AG04450 (cell line): ENCODE results near the gene ZP4. TPM values are rescaled to one million over a fixed set of nuclear protein-coding genes. Genes with fewer than 3 reads are reported as not detected.

ENCODE experiments used
- CTCF ChIA-PET: fragments of 300-600, 350-600 bp; formaldehyde crosslinking; extraction: SDS; loops from one replicate; lab custom pipeline; 2022; ENCODE audit warnings: antibody characterized with exemption, inconsistent platforms; lab: Charles Lee
- POLR2A ChIA-PET: fragments of 350-600 bp; formaldehyde crosslinking; extraction: SDS; loops from one replicate; lab custom pipeline; 2021; ENCODE audit warnings: antibody characterized with exemption, inconsistent platforms; lab: Yijun Ruan, JAX
- DNase-seq: peaks from one replicate; pipeline ENCODE4 v3.0.0-alpha.2; 2011; ENCODE audit warnings: low read depth, low spot score
- H3K27ac ChIP-seq: one replicate; pipeline ENCODE4 v1.5.1; 2012; ENCODE audit warnings: low read depth, low read length, control low read depth
- H3K27me3 ChIP-seq: one replicate; pipeline ENCODE4 v1.6.0; 2012; ENCODE audit warnings: low read length; ENCODE audit not compliant: control insufficient read depth, insufficient read depth
- H3K4me3 ChIP-seq: 2 replicates; pipeline ENCODE4 v1.5.1; 2011; ENCODE audit warnings: mild to moderate bottlenecking, low read depth, low read length, control low read depth
- H3K9me3 ChIP-seq: 2 replicates; pipeline ENCODE4 v1.5.1; 2012; ENCODE audit warnings: low read length; ENCODE audit not compliant: control insufficient read depth, insufficient read depth
- CTCF ChIP-seq: IDR thresholded peaks from 2 replicates; pipeline ENCODE4 v1.5.1; 2011; ENCODE audit warnings: low read depth, low read length, control low read depth, inconsistent platforms
- polyA plus RNA-seq: library from polyadenylated mRNA; depleted of rRNA; stranded (reverse); fragments of >200 nt; gene quantifications from 2 replicates; pipeline ENCODE4 v1.2.3, GENCODE V29; 2011

The ZP4 gene
- polyA plus RNA-seq, 1 experiment, result not detected

- Histone ChIP-seq H3K27ac (no peak overlapping the region), H3K4me3 (no peak overlapping the region), H3K9me3 (peaks cover 12% of the 10 kb centered on the region), H3K27me3 (no peaks in the 10 kb centered on the region)
- no peak for DNase-seq
- ChIA-PET POLR2A (no interaction called here), CTCF (interaction anchor here (0.9 to 2.6 kb wide), 3 partner anchors 9 to 75 kb away, joined by 3 to 10 read pairs (median 5); no protein-coding TSS in a partner anchor)
- no peak for TF ChIP-seq CTCF
Observed at GRCh38 chr1:237863234-237863633, 27.5 kb downstream of the ZP4 start.

- DNase-seq, result no peak
- Histone ChIP-seq H3K27me3 (no peaks in the 10 kb centered on the region), H3K4me3 (no peak overlapping the region), H3K27ac (no peak overlapping the region), H3K9me3 (peaks cover 12% of the 10 kb centered on the region)
- CTCF ChIA-PET, result no interaction called here
- TF ChIP-seq CTCF, result no peak
- POLR2A ChIA-PET, result no interaction called here
Observed at GRCh38 chr1:237861944-237862343, 28.8 kb downstream of the ZP4 start.

GRCh38 chr1:237858992-237859391, 31.7 kb downstream of the ZP4 start:
- H3K4me3 ChIP-seq, result no peak overlapping the region
- POLR2A ChIA-PET, result no interaction called here
- CTCF ChIA-PET, result no interaction called here

DNA sequence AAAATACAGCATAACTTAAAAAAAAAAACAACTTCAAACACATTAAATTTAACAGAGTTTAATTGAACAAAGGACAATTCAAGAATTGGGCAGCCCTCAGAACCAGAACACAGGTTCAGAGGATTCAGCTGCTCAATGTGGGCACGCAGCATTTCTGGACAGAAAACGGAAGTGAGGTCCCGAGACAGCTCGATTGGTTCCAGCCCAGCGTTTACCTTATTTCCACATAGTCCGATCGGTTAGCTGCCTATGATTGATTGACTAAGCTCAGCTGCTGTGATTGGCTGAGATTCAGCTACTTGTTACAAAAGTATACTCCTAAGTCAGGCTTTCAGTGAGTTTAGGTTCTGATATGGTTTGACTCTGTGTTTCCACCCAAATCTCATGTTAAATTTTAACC, 33.3 kb downstream of the ZP4 start:
- DNase-seq, result no peak
- TF ChIP-seq CTCF, result no peak
- peaks cover 8% of the 10 kb centered on the region for H3K9me3 ChIP-seq
- no peak overlapping the region for H3K4me3 ChIP-seq
- H3K27me3 ChIP-seq, result no peaks in the 10 kb centered on the region
- H3K27ac ChIP-seq, result no peak overlapping the region
- ChIA-PET POLR2A (no interaction called here), CTCF (no interaction called here)

More at GRCh38 chr1:237858992-237859391, 31.7 kb downstream of the ZP4 start:
- DNase-seq, result no peak
- TF ChIP-seq CTCF, result no peak
- Histone ChIP-seq H3K9me3 (peaks cover 11% of the 10 kb centered on the region), H3K27me3 (no peaks in the 10 kb centered on the region), H3K27ac (no peak overlapping the region)

DNA sequence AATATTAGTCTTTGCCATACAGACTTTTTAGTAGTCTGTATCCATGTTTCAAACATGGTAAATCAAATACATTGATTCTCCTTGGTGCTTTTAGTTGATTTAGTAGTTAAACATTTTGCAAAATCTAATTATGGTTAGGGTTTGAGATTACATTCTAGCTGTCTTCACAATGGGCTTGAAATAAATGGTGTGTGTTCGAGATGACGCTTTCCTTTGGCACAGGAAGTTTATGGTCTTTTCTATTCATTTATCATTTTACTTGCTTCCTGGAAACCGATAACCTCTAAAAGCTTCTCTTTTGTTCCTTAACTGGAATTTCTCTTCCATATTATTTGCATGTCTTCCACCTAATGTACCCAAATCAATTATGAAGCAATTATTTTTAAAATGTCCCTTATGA, 38.4 kb downstream of the ZP4 start:
- POLR2A ChIA-PET, result no interaction called here
- CTCF ChIA-PET, result interaction anchor here (2.2 kb wide), 1 partner anchor 11 kb away, joined by 10 read pairs; no protein-coding TSS in a partner anchor
- DNase-seq, result no peak
- Histone ChIP-seq H3K27ac (no peak overlapping the region), H3K4me3 (no peak overlapping the region), H3K9me3 (peaks cover 18% of the 10 kb centered on the region), H3K27me3 (no peaks in the 10 kb centered on the region)
- no peak for TF ChIP-seq CTCF
